Esophagus squamous epithelium (tissue), 4 donors: ENCODE results near the gene ASTN2.

ENCODE experiments used
- CTCF ChIP-seq, 6 experiments: fragments of 450-650 bp in 4 of 6; fragments of 200-600 bp in 2 of 6; sonication (generic) in 2 of 6; IDR thresholded peaks; one replicate each; pipeline ENCODE4 v1.5.1; 2016 to 2019; ENCODE audit warnings: antibody characterized with exemption in 6 of 6, mild to moderate bottlenecking in 4 of 6, moderate library complexity in 4 of 6
- POLR2A ChIP-seq, 4 donors: fragments of 450-650 bp; IDR thresholded peaks; one replicate each; pipeline ENCODE4 v1.6.1; 2017; ENCODE audit warnings: antibody characterized with exemption in 4 of 4, mild to moderate bottlenecking in 4 of 4, moderate library complexity in 3 of 4

DNA sequence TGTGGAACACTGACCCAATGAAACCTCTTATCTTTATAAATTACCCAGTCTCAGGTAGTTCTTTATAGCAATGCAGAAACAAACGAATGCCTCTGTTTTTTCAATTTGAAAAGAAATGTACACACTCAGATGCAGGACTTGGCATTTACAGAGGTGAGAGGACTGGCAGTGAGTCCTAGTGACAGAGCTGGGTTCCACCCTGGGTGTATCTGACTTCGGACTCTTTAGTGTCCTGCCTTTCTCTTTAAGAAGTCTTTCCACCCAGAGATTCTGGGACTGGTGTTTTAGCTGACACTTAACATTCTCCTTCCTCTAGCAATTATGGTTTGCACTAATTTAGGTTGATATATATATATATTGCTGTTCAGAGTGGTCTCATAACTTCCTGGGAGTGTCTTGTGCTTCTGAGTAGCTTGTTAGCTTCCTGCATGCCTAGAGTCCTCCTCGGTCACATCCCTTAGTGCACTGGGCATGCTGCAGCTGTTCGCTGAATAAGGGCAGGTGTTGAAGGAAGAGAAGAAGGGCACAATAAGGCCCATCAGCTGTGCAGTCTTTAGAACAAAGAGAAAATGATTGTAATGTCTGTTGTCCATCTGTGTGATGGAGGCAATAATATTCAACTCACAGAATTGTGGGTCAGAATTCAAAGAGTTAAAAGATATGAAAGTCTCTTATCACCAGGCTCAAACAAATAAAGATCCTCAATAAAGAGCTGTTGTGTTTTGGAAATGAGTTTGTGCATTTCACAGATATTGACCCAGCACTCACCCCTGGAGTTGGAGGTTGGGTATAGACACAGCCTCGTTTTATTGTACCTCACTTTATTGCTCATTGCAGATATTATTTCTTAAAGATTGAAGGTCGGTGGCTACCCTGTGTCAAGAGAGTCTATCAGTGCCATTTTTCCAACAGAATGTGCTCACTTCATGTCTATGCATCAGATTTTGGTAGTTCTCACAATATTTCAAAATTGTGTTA, 540.6 kb downstream of the ASTN2 start:
- no peak for TF ChIP-seq CTCF (IDR thresholded peaks at IDR 0.05)
- no peak for TF ChIP-seq POLR2A (IDR thresholded peaks at IDR 0.05)
